Measurements from ENCODE around the gene BPIFB2. TPM values are rescaled to one million over a fixed set of nuclear protein-coding genes. Genes with fewer than 3 reads are reported as not detected.

Gene BPIFB2
- total RNA-seq, 1 donor from 2014 or later, result not detected

DNA sequence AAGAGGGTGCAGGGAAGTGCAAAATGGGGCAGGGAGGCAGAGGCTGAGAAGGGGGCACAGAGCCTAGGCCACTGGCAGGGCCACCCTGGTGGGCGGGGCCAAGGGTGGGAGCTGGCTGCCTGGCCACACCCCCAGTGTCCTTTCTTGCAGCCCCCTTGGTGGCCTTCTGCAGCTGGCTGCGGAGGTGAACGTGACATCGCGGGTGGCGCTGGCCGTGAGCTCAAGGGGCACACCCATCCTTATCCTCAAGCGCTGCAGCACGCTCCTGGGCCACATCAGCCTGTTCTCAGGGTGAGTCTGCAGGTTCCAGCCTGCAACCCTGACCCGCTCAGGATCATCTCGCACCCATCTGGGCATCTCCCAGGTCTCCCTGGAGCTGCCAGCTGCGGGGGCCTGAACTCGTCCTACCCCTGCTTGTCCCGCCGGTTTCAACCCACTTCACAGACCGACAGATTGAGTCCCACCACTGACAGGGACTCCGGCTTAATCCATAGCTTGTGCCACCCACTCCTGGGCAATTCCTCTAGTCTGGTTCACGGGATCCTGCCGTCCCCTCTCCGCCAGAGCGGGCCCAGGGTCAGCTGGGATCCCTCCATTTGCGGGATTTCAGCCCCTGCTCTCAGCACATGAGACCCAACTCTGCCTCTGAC is 52.4 kb downstream of the BPIFB2 start:
- peaks cover 7% of the 10 kb centered on the region for H3K4me1 Mint-ChIP-seq (ENCODE audit: low read depth, unreplicated experiment)
- no peak overlapping the region for H3K4me3 Mint-ChIP-seq (ENCODE audit: unreplicated experiment)
- no peak for DNase-seq
- H3K9me3 Mint-ChIP-seq (ENCODE audit: unreplicated experiment), result peaks cover 5% of the 10 kb centered on the region
- TF ChIP-seq, protein P1, sequence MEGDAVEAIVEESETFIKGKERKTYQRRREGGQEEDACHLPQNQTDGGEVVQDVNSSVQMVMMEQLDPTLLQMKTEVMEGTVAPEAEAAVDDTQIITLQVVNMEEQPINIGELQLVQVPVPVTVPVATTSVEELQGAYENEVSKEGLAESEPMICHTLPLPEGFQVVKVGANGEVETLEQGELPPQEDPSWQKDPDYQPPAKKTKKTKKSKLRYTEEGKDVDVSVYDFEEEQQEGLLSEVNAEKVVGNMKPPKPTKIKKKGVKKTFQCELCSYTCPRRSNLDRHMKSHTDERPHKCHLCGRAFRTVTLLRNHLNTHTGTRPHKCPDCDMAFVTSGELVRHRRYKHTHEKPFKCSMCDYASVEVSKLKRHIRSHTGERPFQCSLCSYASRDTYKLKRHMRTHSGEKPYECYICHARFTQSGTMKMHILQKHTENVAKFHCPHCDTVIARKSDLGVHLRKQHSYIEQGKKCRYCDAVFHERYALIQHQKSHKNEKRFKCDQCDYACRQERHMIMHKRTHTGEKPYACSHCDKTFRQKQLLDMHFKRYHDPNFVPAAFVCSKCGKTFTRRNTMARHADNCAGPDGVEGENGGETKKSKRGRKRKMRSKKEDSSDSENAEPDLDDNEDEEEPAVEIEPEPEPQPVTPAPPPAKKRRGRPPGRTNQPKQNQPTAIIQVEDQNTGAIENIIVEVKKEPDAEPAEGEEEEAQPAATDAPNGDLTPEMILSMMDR (IDR thresholded peaks at IDR 0.05; ENCODE audit: partially characterized antibody, unreplicated experiment), result no peak
- H3K36me3 Mint-ChIP-seq (ENCODE audit: unreplicated experiment), result no peaks in the 10 kb centered on the region
- peaks cover 16% of the 10 kb centered on the region for H3K27me3 Mint-ChIP-seq (ENCODE audit: unreplicated experiment)
- no peak overlapping the region for H3K27ac Mint-ChIP-seq (ENCODE audit: unreplicated experiment)

DNA sequence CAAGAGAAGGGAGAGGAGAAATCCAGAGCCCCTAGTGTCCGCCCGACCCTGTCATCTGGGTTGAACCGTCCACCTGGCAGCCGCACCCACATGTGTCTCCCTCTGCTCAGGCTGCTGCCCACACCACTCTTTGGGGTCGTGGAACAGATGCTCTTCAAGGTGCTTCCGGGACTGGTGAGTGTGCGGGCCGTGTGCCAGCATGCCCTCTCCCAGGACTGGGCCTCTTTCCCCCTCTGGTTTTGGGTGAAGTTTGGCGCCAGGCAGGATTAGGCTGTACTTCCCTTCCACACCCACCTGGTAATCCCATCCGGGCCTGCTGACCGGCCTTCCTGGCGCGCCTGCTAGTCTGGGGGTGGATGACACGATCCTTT is 54.1 kb downstream of the BPIFB2 start:
- H3K27me3 Mint-ChIP-seq (ENCODE audit: unreplicated experiment), result peaks cover 7% of the 10 kb centered on the region
- no peak overlapping the region for H3K4me3 Mint-ChIP-seq (ENCODE audit: unreplicated experiment)
- DNase-seq, result no peak
- H3K27ac Mint-ChIP-seq (ENCODE audit: unreplicated experiment), result no peak overlapping the region
- TF ChIP-seq, protein P1 (IDR thresholded peaks at IDR 0.05; ENCODE audit: partially characterized antibody, unreplicated experiment), result no peak
- H3K9me3 Mint-ChIP-seq (ENCODE audit: unreplicated experiment), result peaks cover 2% of the 10 kb centered on the region
- H3K4me1 Mint-ChIP-seq (ENCODE audit: low read depth, unreplicated experiment), result no peaks in the 10 kb centered on the region
- H3K36me3 Mint-ChIP-seq (ENCODE audit: unreplicated experiment), result no peaks in the 10 kb centered on the region

DNA sequence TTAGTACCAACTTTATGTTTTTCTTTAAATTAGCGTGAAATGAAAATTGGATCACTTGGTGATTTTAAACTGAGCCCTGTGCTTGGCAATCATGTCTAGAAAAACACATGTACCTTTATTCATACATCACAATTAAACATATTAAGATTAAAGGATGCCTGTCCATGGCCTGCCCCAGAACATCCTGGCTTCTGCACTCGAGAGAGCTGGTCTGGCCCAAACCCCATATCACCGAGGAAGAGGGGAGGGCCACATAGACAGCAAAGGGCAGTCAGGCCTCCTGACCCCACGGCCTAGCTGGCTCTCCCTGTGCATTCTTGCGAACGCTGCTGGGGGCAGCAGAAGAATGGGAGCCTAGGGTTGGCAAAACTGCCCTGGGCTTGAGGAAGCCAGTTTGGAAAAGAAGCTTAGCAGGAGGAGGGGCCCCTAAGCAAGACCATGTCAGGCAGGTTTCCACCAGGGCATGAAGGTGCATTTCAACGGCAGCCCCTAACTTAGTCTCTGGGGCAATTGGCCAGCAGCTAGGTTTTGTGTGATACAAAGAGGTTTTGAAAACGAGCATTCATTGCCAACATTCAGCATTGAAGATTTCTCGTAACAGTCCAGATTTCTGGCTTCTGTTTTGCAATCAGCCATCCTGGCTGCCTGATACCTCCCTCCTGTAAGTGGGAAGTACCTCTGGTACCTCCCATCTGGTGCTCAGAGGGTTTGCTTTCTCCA is 54.8 kb downstream of the BPIFB2 start:
- H3K9me3 Mint-ChIP-seq (ENCODE audit: unreplicated experiment), result peaks cover 2% of the 10 kb centered on the region
- H3K4me3 Mint-ChIP-seq (ENCODE audit: unreplicated experiment), result no peak overlapping the region
- H3K27ac Mint-ChIP-seq (ENCODE audit: unreplicated experiment), result no peak overlapping the region
- TF ChIP-seq, protein P1 (IDR thresholded peaks at IDR 0.05; ENCODE audit: partially characterized antibody, unreplicated experiment), result no peak
- no peaks in the 10 kb centered on the region for H3K36me3 Mint-ChIP-seq (ENCODE audit: unreplicated experiment)
- no peaks in the 10 kb centered on the region for H3K4me1 Mint-ChIP-seq (ENCODE audit: low read depth, unreplicated experiment)
- DNase-seq, result no peak
- H3K27me3 Mint-ChIP-seq (ENCODE audit: unreplicated experiment), result peaks cover 7% of the 10 kb centered on the region

DNA sequence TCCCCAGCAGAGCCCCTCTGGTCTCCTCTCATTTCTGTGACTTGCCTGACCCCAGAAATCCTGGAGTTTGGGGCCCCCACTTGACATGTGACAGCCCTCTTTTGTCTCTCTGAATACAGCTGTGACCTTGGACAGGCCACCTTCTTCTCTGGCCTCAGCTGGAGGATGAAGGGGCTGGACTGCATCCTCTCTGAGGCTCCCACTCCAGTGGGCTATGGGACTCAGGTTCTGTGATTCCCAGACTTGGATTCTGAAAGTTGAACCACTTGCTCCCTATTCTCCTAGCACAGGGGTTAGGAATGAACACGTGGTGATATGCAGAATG is 55.3 kb downstream of the BPIFB2 start:
- H3K27ac Mint-ChIP-seq (ENCODE audit: unreplicated experiment), result no peak overlapping the region
- H3K4me1 Mint-ChIP-seq (ENCODE audit: low read depth, unreplicated experiment), result no peaks in the 10 kb centered on the region
- no peaks in the 10 kb centered on the region for H3K36me3 Mint-ChIP-seq (ENCODE audit: unreplicated experiment)
- DNase-seq, result no peak
- H3K4me3 Mint-ChIP-seq (ENCODE audit: unreplicated experiment), result no peak overlapping the region
- TF ChIP-seq, protein P1 (IDR thresholded peaks at IDR 0.05; ENCODE audit: partially characterized antibody, unreplicated experiment), result no peak
- peaks cover 7% of the 10 kb centered on the region for H3K27me3 Mint-ChIP-seq (ENCODE audit: unreplicated experiment)
- H3K9me3 Mint-ChIP-seq (ENCODE audit: unreplicated experiment), result peaks cover 2% of the 10 kb centered on the region

DNA sequence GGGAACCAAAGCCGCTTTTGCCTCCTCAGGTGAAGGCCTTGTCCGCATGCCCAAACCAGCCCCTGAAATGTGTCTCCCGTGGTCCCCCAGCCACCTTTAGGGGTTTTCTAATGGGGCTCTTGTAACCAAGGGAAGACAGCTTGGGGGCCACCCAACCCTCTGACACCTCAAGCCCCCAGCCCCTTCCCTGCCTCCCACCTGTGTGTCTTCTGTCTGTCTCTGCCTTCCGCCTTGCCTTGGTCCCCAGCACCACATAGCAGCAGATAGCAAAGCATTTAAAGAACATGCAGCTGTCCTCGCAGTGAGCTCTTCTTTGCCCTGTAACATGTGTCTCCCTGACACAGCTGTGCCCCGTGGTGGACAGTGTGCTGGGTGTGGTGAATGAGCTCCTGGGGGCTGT is 55.8 kb downstream of the BPIFB2 start:
- H3K36me3 Mint-ChIP-seq (ENCODE audit: unreplicated experiment), result no peaks in the 10 kb centered on the region
- H3K27ac Mint-ChIP-seq (ENCODE audit: unreplicated experiment), result no peak overlapping the region
- TF ChIP-seq, protein P1 (IDR thresholded peaks at IDR 0.05; ENCODE audit: partially characterized antibody, unreplicated experiment), result no peak
- H3K9me3 Mint-ChIP-seq (ENCODE audit: unreplicated experiment), result peaks cover 2% of the 10 kb centered on the region
- no peak for DNase-seq
- H3K4me1 Mint-ChIP-seq (ENCODE audit: low read depth, unreplicated experiment), result no peaks in the 10 kb centered on the region
- peaks cover 7% of the 10 kb centered on the region for H3K27me3 Mint-ChIP-seq (ENCODE audit: unreplicated experiment)
- H3K4me3 Mint-ChIP-seq (ENCODE audit: unreplicated experiment), result no peak overlapping the region
